H9 (cell line): ENCODE data around the gene GSS. TPM values are rescaled to one million over a fixed set of nuclear protein-coding genes. Genes with fewer than 3 reads are reported as not detected.

Source experiments
- DNase-seq: peaks from one replicate; pipeline ENCODE4 v3.0.0-alpha.2; 2017
- H2AFZ ChIP-seq: one replicate; pipeline ENCODE4 v1.6.1; 2013; ENCODE audit warnings: mild to moderate bottlenecking, low read length, control low read depth, moderate library complexity
- H2AK5ac ChIP-seq: 2 replicates; pipeline ENCODE4 v1.6.1; 2013; ENCODE audit warnings: low read length, control low read depth, mixed read lengths; ENCODE audit not compliant: insufficient read length
- H2BK120ac ChIP-seq: one replicate; pipeline ENCODE4 v1.6.1; 2013; ENCODE audit warnings: low read depth, mild to moderate bottlenecking, low read length, control low read depth, inconsistent platforms; ENCODE audit not compliant: poor library complexity, severe bottlenecking
- H2BK12ac ChIP-seq: 2 replicates; pipeline ENCODE4 v1.6.1; 2013; ENCODE audit warnings: low read length, control low read depth, mixed read lengths, low read depth; ENCODE audit not compliant: insufficient read length
- H2BK15ac ChIP-seq: 2 replicates; pipeline ENCODE4 v1.6.1; 2013; ENCODE audit warnings: low read depth, low read length, control low read depth
- H2BK20ac ChIP-seq: one replicate; pipeline ENCODE4 v1.6.1; 2013; ENCODE audit warnings: low read depth, mild to moderate bottlenecking, low read length, control low read depth, inconsistent platforms; ENCODE audit not compliant: poor library complexity, severe bottlenecking
- H2BK5ac ChIP-seq: 2 replicates; pipeline ENCODE4 v1.6.1; 2013; ENCODE audit warnings: low read length, control low read depth, mixed read lengths; ENCODE audit not compliant: insufficient read length
- H3K14ac ChIP-seq: 2 replicates; pipeline ENCODE4 v1.6.1; 2013; ENCODE audit warnings: low read length, control low read depth; ENCODE audit not compliant: insufficient read depth
- H3K18ac ChIP-seq: 2 replicates; pipeline ENCODE4 v1.6.1; 2013; ENCODE audit warnings: low read depth, mild to moderate bottlenecking, mixed read lengths, low read length, control low read depth; ENCODE audit not compliant: insufficient read length
- H3K23ac ChIP-seq: 2 replicates; pipeline ENCODE4 v1.6.1; 2013; ENCODE audit warnings: low read length, control low read depth, mixed read lengths, low read depth; ENCODE audit not compliant: insufficient read length
- H3K23me2 ChIP-seq: 2 replicates; pipeline ENCODE4 v1.6.1; 2013; ENCODE audit warnings: low read depth, mild to moderate bottlenecking, mixed read lengths, low read length, control low read depth; ENCODE audit not compliant: insufficient read length, poor library complexity, severe bottlenecking
- H3K27ac ChIP-seq: 2 replicates; pipeline ENCODE4 v1.5.1; 2013; ENCODE audit warnings: low read length, control low read depth, mixed read lengths, low read depth; ENCODE audit not compliant: insufficient read length
- H3K27me3 ChIP-seq: 2 replicates; pipeline ENCODE4 v1.6.1; 2013; ENCODE audit warnings: low read length, control low read depth, inconsistent platforms; ENCODE audit not compliant: insufficient read depth
- H3K4ac ChIP-seq: 2 replicates; pipeline ENCODE4 v1.6.1; 2013; ENCODE audit warnings: low read depth, mild to moderate bottlenecking, control low read depth, inconsistent platforms, low read length, moderate library complexity
- H3K4me1 ChIP-seq: 2 replicates; pipeline ENCODE4 v1.6.1; 2013; ENCODE audit warnings: low read length, control low read depth, inconsistent platforms; ENCODE audit not compliant: insufficient read depth
- H3K4me2 ChIP-seq: 2 replicates; pipeline ENCODE4 v1.6.1; 2013; ENCODE audit warnings: low read length, control low read depth, mixed read lengths; ENCODE audit not compliant: insufficient read length, insufficient read depth
- H3K56ac ChIP-seq: 2 replicates; pipeline ENCODE4 v1.6.1; 2013; ENCODE audit warnings: low read depth, mild to moderate bottlenecking, mixed read lengths, low read length, control low read depth; ENCODE audit not compliant: insufficient read length
- H3K79me1 ChIP-seq: 2 replicates; pipeline ENCODE4 v1.6.1; 2013; ENCODE audit warnings: low read depth, mild to moderate bottlenecking, moderate library complexity, low read length, control low read depth, inconsistent platforms; ENCODE audit not compliant: insufficient read depth, poor library complexity, severe bottlenecking
- H3K79me2 ChIP-seq: 2 replicates; pipeline ENCODE4 v1.6.1; 2013; ENCODE audit warnings: low read length, control low read depth, inconsistent platforms; ENCODE audit not compliant: insufficient read depth
- H3K9ac ChIP-seq: 2 replicates; pipeline ENCODE4 v1.6.1; 2013; ENCODE audit warnings: low read length, control low read depth, mixed read lengths; ENCODE audit not compliant: insufficient read length; ENCODE audit errors: extremely low read depth
- H3K9me3 ChIP-seq: one replicate; pipeline ENCODE4 v1.6.1; 2013; ENCODE audit warnings: low read depth, low read length, inconsistent platforms; ENCODE audit not compliant: control insufficient read depth
- H3T11ph ChIP-seq: one replicate; pipeline ENCODE4 v1.6.1; 2013; ENCODE audit warnings: mild to moderate bottlenecking, low read length, control low read depth, inconsistent platforms
- H4K20me1 ChIP-seq: one replicate; pipeline ENCODE4 v1.6.1; 2013; ENCODE audit not compliant: control insufficient read depth, insufficient read length, insufficient read depth
- H4K5ac ChIP-seq: 2 replicates; pipeline ENCODE4 v1.6.1; 2013; ENCODE audit warnings: low read depth, mild to moderate bottlenecking, mixed read lengths, low read length, control low read depth; ENCODE audit not compliant: insufficient read length
- H4K8ac ChIP-seq: replicated peaks from 2 replicates; pipeline ENCODE4 v1.6.1; 2013; ENCODE audit warnings: low read length, control low read depth, mixed read lengths, low read depth; ENCODE audit not compliant: insufficient read length
- H4K91ac ChIP-seq: 2 replicates; pipeline ENCODE4 v1.6.1; 2013; ENCODE audit warnings: low read depth, mild to moderate bottlenecking, moderate library complexity, mixed read lengths, low read length, control low read depth; ENCODE audit not compliant: insufficient read length
- H3K27ac Mint-ChIP-seq, 3 experiments: 2 replicates in 2 of 3; 3 replicates in 1 of 3; pipeline ENCODE4 v1.8.0; 2020 to 2021; ENCODE audit warnings: mixed read lengths in 3 of 3, mild to moderate bottlenecking in 1 of 3, moderate library complexity in 1 of 3
- H3K27me3 Mint-ChIP-seq: 2 replicates; pipeline ENCODE4 v1.8.0; 2021; ENCODE audit warnings: low read depth, mild to moderate bottlenecking, moderate library complexity, mixed read lengths
- H3K36me3 Mint-ChIP-seq, 3 experiments: 2 replicates in 2 of 3; 3 replicates in 1 of 3; pipeline ENCODE4 v1.8.0; 2020 to 2021; ENCODE audit warnings: low read depth in 3 of 3, mixed read lengths in 3 of 3; ENCODE audit not compliant: insufficient read depth in 1 of 3
- H3K4me1 Mint-ChIP-seq, 2 experiments: 2 replicates each; pipeline ENCODE4 v1.8.0; 2020; ENCODE audit warnings: mixed read lengths in 2 of 2
- H3K4me3 Mint-ChIP-seq, 2 experiments: 2 replicates in 1 of 2; 3 replicates in 1 of 2; pipeline ENCODE4 v1.8.0; 2020 to 2021; ENCODE audit warnings: mild to moderate bottlenecking in 2 of 2, mixed read lengths in 2 of 2, moderate library complexity in 1 of 2
- H3K9me3 Mint-ChIP-seq, 2 experiments: 2 replicates in 1 of 2; 3 replicates in 1 of 2; pipeline ENCODE4 v1.8.0; 2020; ENCODE audit warnings: mild to moderate bottlenecking in 2 of 2, mixed read lengths in 2 of 2, moderate library complexity in 1 of 2
- WGBS: extraction: QIAGEN DNeasy Blood & Tissue Kit; methylation state at CpG from one replicate; pipeline ENCODE4 v1.1.7; 2013; ENCODE audit warnings: missing lambda C conversion rate, low lambda C conversion rate, mixed read lengths; ENCODE audit not compliant: insufficient read length; ENCODE audit errors: extremely low coverage; 5-methylcytosine and 5-hydroxymethylcytosine counted together
- total RNA-seq: library from RNA; stranded (reverse); gene quantifications from 2 replicates; pipeline ENCODE4 v1.2.1, GENCODE V29; 2021
- TF ChIP-seq, protein P1 (sequence below): fragments of 200-600 bp; sonication (generic); conservative IDR thresholded peaks from 3 replicates; pipeline ENCODE4 v1.8.0; 2021; ENCODE audit warnings: antibody characterized with exemption, mild to moderate bottlenecking

GSS gene
- total RNA-seq, 1 experiment from 2014 or later = 48.5 TPM

DNA sequence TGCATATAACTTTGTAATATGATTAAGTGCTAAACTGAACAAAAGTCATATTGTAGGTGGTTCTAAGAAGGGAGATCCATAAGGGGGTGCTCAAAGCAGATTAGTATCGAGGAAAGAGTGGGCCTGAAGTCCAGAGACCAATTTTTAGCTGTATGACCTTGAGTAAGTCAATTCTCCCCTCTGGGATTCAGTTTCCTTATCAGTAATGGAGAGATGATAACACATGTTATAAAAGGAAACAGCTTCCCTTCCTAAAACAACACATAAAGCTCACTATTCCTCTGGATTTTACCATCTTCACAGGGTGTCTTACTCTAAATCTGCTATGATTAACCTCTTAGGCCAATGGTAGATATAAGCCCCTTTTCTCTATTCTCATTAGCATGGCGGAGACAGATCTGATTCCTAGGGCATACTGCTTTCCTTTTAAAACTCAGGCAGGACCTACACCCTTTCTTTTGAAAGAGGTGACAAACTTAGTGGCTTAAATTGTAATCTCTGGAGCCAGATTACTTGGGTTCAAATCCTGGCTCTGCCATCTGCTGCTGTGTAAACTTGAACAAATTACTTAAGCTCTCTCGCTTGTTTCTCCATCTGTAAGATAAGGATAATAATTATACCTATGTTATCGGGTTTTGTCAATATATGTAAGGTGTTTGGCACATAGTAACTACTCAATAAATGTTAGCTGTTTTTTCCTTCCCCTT lies 39.7 kb downstream of the GSS start:
- Histone ChIP-seq H3K9me3 (no peaks in the 10 kb centered on the region), H2BK20ac (no peak overlapping the region), H3K23me2 (no peaks in the 10 kb centered on the region), H4K91ac (no peak overlapping the region), H2AFZ (no peak overlapping the region), H2BK5ac (no peak overlapping the region), H3K56ac (no peak overlapping the region), H4K8ac (no peak overlapping the region), H3K27ac (no peak overlapping the region), H3K9ac (no peak overlapping the region), H3T11ph (no peak overlapping the region), H2BK120ac (no peak overlapping the region), H3K4me1 (no peaks in the 10 kb centered on the region), H2BK12ac (no peak overlapping the region), H4K5ac (no peak overlapping the region), H2BK15ac (no peak overlapping the region), H4K20me1 (no peaks in the 10 kb centered on the region), H3K4me2 (no peak overlapping the region), H3K4ac (no peak overlapping the region), H3K27me3 (no peaks in the 10 kb centered on the region), H3K79me2 (no peaks in the 10 kb centered on the region), H3K23ac (no peak overlapping the region), H2AK5ac (no peak overlapping the region), H3K79me1 (no peaks in the 10 kb centered on the region), H3K18ac (no peak overlapping the region), H3K14ac (no peak overlapping the region)
- H3K27ac Mint-ChIP-seq = no peak overlapping the region
- H3K9me3 Mint-ChIP-seq = no peaks in the 10 kb centered on the region
- TF ChIP-seq, protein P1, sequence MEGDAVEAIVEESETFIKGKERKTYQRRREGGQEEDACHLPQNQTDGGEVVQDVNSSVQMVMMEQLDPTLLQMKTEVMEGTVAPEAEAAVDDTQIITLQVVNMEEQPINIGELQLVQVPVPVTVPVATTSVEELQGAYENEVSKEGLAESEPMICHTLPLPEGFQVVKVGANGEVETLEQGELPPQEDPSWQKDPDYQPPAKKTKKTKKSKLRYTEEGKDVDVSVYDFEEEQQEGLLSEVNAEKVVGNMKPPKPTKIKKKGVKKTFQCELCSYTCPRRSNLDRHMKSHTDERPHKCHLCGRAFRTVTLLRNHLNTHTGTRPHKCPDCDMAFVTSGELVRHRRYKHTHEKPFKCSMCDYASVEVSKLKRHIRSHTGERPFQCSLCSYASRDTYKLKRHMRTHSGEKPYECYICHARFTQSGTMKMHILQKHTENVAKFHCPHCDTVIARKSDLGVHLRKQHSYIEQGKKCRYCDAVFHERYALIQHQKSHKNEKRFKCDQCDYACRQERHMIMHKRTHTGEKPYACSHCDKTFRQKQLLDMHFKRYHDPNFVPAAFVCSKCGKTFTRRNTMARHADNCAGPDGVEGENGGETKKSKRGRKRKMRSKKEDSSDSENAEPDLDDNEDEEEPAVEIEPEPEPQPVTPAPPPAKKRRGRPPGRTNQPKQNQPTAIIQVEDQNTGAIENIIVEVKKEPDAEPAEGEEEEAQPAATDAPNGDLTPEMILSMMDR = no peak
- WGBS = no CpG with 5 or more reads among the region's 4 CpGs
- DNase-seq = no peak
- no peaks in the 10 kb centered on the region for H3K27me3 Mint-ChIP-seq
- no peak overlapping the region for H3K4me3 Mint-ChIP-seq
- peaks cover 0 to 8% (median 5%) of the 10 kb centered on the region in 3 experiments; a peak in 4 of 7 replicates for H3K36me3 Mint-ChIP-seq
- H3K4me1 Mint-ChIP-seq = no peaks in the 10 kb centered on the region
